K562 (cell line): Measurements from ENCODE around the gene C20orf96. TPM values are rescaled to one million over a fixed set of nuclear protein-coding genes. Genes with fewer than 3 reads are reported as not detected.

ENCODE experiments used
- AFF4 ChIP-seq: sonication (generic); formaldehyde crosslinking; IDR thresholded peaks from 2 replicates; pipeline ENCODE4 v1.8.0; 2023; ENCODE audit warnings: mild to moderate bottlenecking, missing genetic modification reagents
- ARNT ChIP-seq, 2 experiments: fragments of 450-650 bp; IDR thresholded peaks; 2 replicates each; pipeline ENCODE4 v1.6.1; 2016; ENCODE audit warnings: mild to moderate bottlenecking in 1 of 2
- C11orf30 ChIP-seq: fragments of 450-650 bp; IDR thresholded peaks from 2 replicates; pipeline ENCODE4 v1.6.1; 2016; ENCODE audit warnings: low read depth, mild to moderate bottlenecking
- CTBP1 ChIP-seq: fragments of 450-650 bp; IDR thresholded peaks from 2 replicates; pipeline ENCODE4 v1.6.1; 2016; ENCODE audit warnings: borderline replicate concordance
- EP400 ChIP-seq: fragments of 450-650 bp; IDR thresholded peaks from 2 replicates; pipeline ENCODE4 v1.6.1; 2017; ENCODE audit warnings: antibody characterized with exemption, mild to moderate bottlenecking, moderate library complexity
- GABPB1 ChIP-seq: sonication (generic); formaldehyde crosslinking; IDR thresholded peaks from 2 replicates; pipeline ENCODE4 v1.8.0; 2022; ENCODE audit warnings: mild to moderate bottlenecking, missing genetic modification reagents
- IFI16 ChIP-seq: fragments of 250-450 bp; sonication (Bioruptor Pico); IDR thresholded peaks from 2 replicates; pipeline ENCODE4 v2.1.2; 2022; ENCODE audit warnings: mild to moderate bottlenecking, inconsistent platforms
- KDM1A ChIP-seq, 2 experiments: fragments of 450-650 bp; IDR thresholded peaks; 2 replicates each; pipeline ENCODE4 v1.6.1; 2016; ENCODE audit warnings: mild to moderate bottlenecking in 2 of 2
- KLF1 ChIP-seq: fragments of 450-650 bp; IDR thresholded peaks from 2 replicates; pipeline ENCODE4 v1.6.1; 2016; ENCODE audit warnings: missing genetic modification characterization, missing compliant biosample characterization
- MTA3 ChIP-seq: fragments of 450-650 bp; formaldehyde crosslinking; IDR thresholded peaks from 2 replicates; pipeline ENCODE4 v1.6.1; 2017; ENCODE audit warnings: mild to moderate bottlenecking, borderline replicate concordance
- PHB ChIP-seq: fragments of 250-450 bp; sonication (Bioruptor Pico); IDR thresholded peaks from 2 replicates; pipeline ENCODE4 v1.5.0; 2021
- SNIP1 ChIP-seq: fragments of 450-650 bp; IDR thresholded peaks from 2 replicates; pipeline ENCODE4 v1.7.1; 2017; ENCODE audit warnings: low read depth, mild to moderate bottlenecking
- TAL1 ChIP-seq: fragments of 450-650 bp; IDR thresholded peaks from 2 replicates; pipeline ENCODE4 v1.6.1; 2016; ENCODE audit warnings: mild to moderate bottlenecking
- USF1 ChIP-seq: sonication (generic); formaldehyde crosslinking; IDR thresholded peaks from 2 replicates; pipeline ENCODE4 v1.9.0; 2022; ENCODE audit warnings: mild to moderate bottlenecking, missing genetic modification reagents
- ZFP91 ChIP-seq: sonication (generic); formaldehyde crosslinking; IDR thresholded peaks from 2 replicates; pipeline ENCODE4 v1.8.0; 2022; ENCODE audit warnings: mild to moderate bottlenecking, missing genetic modification reagents
- ZNF12 ChIP-seq: sonication (generic); formaldehyde crosslinking; IDR thresholded peaks from 2 replicates; pipeline ENCODE4 v1.4.0; 2020; ENCODE audit warnings: mild to moderate bottlenecking, missing genetic modification reagents
- ZNF395 ChIP-seq: fragments of 200-800 bp; sonication (Bioruptor generic); IDR thresholded peaks from 2 replicates; pipeline ENCODE4 v1.6.1; 2017; ENCODE audit warnings: missing genetic modification characterization, missing compliant biosample characterization
- polyA plus RNA-seq, 8 experiments: library from polyadenylated mRNA; depleted of rRNA in 4 of 8; stranded (reverse) in 5 of 8; unstranded in 3 of 8; fragments of >200 nt; fragmentation: Nextera tagmentation in 2 of 8; fragmentation: Illumina TruSeq in 1 of 8; extraction: Ambion mirVana in 2 of 8; extraction: Trizol in 1 of 8; gene quantifications; 2 replicates each; pipeline versions ENCODE4 v1.2.1 to v1.2.3, GENCODE V29; 2011 to 2014; ENCODE audit warnings: inconsistent platforms in 1 of 8, missing spikeins in 1 of 8
- total RNA-seq, 7 experiments: library from RNA; depleted of rRNA in 6 of 7; stranded (reverse); fragments of >200 nt in 6 of 7; fragmentation: Illumina TruSeq in 2 of 7; extraction: Trizol in 2 of 7; gene quantifications; 2 replicates each; pipeline versions ENCODE4 v1.2.1 to v1.2.3, GENCODE V29; 2011 to 2021; ENCODE audit warnings: low replicate concordance in 1 of 7
- TF ChIP-seq, protein P1 (sequence below): fragments of 450-650 bp; IDR thresholded peaks from 2 replicates; pipeline ENCODE4 v1.6.1; 2014; ENCODE audit warnings: low read depth, mild to moderate bottlenecking, moderate library complexity, borderline replicate concordance

The C20orf96 gene
- total and polyA plus RNA-seq, 9 of the 15 experiments (the other 6 are each of a cell fraction or from before 2014, with no cell fraction given), result 1.7 to 11.7 (median 4.2) TPM

GRCh38 chr20:266596-267562 is 23.7 kb downstream of the C20orf96 start (continued):
- peak; percentile 69 for TF ChIP-seq TAL1
- no peak for TF ChIP-seq ZFP91 (CRISPR knock-in tag)
- peak; percentile 96 for TF ChIP-seq AFF4 (CRISPR knock-in tag)
- TF ChIP-seq IFI16 (CRISPR knock-in tag), result 0 out of 2 replicates have a peak, but pooled peaks have one; percentile 56
- TF ChIP-seq PHB, result no peak
- TF ChIP-seq KDM1A (IDR thresholded peaks at IDR 0.05), result 0 out of 4 replicates have a peak, but pooled peaks of 1 of the 2 experiments have one; percentile 9
- peak; percentile 85 for TF ChIP-seq USF1 (CRISPR knock-in tag)
- peak; percentile 88 for TF ChIP-seq ZNF395 (CRISPR knock-in tag)
- TF ChIP-seq EP400, result peak; percentile 89
- peak; percentile 86 for TF ChIP-seq GABPB1 (CRISPR knock-in tag)
- TF ChIP-seq MTA3, result peak; percentile 76; the same call in 1 of the 2 replicates
- TF ChIP-seq ARNT (IDR thresholded peaks at IDR 0.05), result peak; percentile 33 to 69; a peak in 1 of 4 replicates
- no peak for TF ChIP-seq KLF1 (tag)
- TF ChIP-seq C11orf30, result 0 out of 2 replicates have a peak, but pooled peaks have one; percentile 16
- peak; percentile 85 for TF ChIP-seq CTBP1
- no peak for TF ChIP-seq SNIP1
- peak; percentile 90 for TF ChIP-seq ZNF12 (CRISPR knock-in tag)
- TF ChIP-seq, protein P1, sequence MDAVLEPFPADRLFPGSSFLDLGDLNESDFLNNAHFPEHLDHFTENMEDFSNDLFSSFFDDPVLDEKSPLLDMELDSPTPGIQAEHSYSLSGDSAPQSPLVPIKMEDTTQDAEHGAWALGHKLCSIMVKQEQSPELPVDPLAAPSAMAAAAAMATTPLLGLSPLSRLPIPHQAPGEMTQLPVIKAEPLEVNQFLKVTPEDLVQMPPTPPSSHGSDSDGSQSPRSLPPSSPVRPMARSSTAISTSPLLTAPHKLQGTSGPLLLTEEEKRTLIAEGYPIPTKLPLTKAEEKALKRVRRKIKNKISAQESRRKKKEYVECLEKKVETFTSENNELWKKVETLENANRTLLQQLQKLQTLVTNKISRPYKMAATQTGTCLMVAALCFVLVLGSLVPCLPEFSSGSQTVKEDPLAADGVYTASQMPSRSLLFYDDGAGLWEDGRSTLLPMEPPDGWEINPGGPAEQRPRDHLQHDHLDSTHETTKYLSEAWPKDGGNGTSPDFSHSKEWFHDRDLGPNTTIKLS, result peak; percentile 88
